NCI-H2107 treated with DMSO at 0.1 percent for 48 hours (cell line): Measurements from ENCODE around the gene ATP8B2.
"Not testable (repeated sequence)": the region's sequence is repeated elsewhere in the genome, so short reads cannot be mapped to it uniquely, and the experiment has no call there.

Experiments
- DNase-seq: peaks from one replicate; lab custom pipeline; 2025; ENCODE audit not compliant: unreplicated experiment; lab: John Stamatoyannopoulos, UW

ATP8B2 gene

DNA sequence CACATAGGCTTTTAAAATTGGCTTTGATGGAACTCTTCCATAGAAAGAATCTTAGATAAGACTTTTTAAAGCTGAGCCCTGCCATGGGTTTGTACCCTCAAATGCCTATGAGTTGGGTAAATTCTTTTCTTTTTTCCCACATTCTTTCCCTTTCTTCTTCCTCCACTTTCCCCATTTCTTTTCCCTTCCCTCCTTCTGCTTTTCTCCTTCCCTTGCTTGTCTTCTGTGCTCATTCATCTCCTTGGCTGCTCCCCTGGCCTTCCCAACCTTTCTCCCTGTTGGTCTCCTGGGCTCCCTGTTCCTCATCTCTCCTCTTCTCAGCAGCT, 3.8 kb upstream of the ATP8B2 start:
- DNase-seq = not testable (repeated sequence)

DNA sequence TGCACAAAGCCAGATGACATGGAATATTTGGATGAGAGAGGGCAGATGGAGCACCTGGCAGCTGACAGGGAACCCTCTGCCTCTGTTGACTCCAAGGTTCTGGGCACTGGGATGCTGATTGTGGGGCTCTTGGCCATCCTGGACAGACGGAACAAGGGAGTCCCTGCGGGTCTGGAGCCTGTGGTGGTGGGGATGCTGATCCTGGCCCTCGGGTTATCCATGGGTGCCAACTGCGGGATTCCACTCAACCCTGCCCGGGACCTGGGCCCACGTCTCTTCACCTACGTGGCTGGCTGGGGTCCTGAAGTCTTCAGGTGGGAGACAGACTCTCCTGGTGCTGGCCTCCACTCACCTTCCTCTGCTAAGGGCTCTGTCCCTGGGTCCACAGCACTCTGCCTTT, 1.8 kb upstream of the ATP8B2 start:
- DNase-seq = no peak

- DNase-seq = no peak
These were observed 1.1 kb upstream of the ATP8B2 start for GRCh38 chr1:154324241-154324640.

- DNase-seq = no peak
These were observed 539 bp downstream of the ATP8B2 start for GRCh38 chr1:154325583-154326545.

DNA sequence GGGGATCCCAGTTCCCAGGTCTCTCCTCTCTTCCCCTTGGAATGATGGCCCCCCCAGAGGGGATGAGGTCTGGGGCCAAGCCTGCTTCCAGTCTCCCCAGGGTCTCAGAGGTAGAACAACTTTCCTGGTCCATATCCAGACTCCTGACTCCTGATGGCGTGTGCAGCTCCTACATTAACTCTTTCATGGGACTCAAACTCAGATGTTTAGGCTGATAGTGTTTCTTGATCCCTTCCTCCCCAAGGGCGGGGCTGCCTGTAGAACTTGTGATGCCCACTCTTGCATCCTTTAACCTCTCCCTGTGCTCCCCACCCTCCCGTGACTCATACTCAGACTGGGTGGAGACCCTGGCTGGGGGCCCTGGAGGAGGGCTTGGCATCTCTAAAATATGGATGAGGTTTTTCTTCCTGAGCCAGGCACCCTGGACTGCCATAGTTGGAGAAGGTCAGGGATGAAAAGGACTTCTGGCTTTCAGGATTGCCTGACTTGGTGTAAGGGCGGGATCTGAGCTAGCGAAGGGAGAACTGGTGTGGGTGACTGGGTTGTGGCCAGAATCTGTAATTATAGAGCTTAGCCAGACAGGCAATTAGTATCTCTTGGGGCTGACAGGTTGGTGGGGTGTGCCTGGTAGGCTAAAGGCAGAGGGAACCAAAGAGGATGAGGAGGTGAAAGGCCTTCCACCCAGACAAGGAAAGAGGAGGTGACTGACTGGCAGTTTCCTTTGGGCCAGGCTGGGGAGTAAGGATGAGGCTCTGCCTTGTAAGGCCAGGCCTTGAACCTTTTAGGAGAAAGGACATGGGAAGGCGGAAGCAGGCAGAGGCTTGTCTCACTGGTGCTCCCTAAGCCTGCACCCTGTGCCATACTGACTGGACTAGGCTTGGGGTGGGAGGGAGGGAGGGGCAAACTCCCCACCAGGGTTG, 1.5 kb downstream of the ATP8B2 start:
- DNase-seq = no peak

DNA sequence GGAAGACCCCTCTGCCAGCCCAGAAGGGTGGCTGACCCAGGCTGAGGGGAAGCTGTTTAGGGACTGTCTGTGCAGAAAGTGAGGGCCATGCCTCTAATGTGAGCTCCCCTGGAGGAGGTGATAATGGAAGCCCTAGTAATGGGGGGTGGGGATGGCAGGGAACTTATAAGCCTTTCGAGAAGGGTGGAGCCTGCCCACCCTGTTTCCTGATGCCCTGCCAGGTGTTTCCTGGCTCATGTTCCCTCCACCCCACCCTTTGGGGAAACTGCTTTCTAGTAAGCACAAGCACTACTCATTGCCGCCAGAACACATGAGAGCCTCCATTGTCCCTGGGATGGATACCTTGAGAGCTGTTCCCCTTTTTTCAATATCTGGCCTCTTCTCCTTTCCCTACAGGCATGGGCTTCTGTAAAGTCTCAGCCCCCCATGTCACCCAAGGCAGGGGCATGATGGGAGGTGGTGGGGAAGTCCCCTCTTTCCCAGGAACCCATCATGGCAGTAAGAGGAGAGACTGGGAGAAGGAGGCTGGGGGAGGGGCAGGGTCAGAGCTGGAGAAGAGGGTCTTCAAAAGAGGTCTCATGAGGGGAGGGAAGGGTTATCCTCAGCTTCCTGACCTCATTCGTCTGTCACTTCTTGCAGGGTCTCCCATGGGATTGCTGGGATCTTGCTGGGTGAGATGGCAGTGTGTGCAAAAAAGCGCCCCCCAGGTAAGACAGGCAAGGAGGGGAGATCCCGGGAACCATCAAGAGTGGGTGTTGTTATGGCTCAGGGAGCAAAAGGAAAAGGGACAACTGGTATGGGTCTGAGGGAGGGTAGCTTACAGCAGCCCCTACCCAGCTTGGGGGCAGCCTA, 2.4 kb downstream of the ATP8B2 start:
- DNase-seq = peak; percentile 56

DNA sequence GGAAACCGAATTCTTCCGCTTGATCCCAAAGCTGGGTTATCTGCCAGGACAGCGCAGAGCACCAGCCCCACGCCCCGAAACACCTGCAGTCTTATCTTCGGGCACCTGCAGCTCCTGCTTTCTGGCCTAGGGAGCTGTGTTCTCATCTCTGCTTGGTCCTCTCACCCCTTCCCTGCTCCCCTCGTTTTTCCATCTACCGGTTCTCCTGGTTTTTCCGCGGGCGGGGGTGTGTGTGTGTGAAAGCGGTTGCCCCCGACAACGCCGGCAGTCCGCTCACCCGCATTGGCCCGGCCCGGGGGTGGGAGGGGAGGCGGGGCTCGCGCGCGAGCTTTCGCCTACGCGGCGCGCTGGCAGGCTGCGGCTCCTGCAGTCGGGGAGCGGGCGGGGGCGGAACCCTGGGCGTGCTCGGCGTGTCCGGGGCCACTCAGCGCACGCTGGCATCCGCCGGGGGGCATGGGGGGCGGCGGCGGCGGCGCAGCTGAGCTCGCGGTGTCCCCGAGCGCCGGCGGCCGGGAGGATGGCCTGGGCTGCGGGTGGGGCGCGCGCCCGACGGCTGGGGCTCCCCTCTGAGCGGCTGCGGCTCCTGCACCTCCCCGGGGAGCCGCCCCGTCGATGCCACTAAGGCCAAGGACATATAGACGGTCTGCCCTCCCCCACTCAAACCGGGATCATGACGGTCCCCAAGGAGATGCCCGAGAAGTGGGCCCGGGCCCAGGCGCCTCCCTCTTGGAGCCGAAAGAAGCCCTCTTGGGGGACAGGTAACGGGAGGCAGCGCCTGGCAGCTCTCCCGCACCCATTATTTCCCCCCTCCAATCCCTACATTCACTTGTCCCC, 3.2 kb downstream of the ATP8B2 start:
- peak; percentile 27 for DNase-seq

GRCh38 chr1:154329152-154329521, 3.8 kb downstream of the ATP8B2 start:
- no peak for DNase-seq

- no peak for DNase-seq
These were observed 4.3 kb downstream of the ATP8B2 start for GRCh38 chr1:154329551-154330131.

DNA sequence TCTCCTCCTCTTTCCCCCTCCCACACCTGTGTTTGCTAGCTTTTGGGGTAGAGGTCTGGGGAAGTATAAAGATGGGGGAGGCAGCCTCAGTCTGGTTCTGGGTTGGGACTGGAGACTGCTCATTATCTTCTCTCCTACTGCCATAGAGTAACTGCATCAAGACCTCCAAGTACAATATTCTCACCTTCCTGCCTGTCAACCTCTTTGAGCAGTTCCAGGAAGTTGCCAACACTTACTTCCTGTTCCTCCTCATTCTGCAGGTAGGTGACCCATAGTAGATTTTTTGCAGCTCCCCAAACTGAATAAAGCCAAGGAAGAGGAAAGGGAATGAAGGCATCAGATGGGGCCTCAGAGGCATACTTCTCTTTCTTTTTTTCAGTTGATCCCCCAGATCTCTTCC, 5.3 kb downstream of the ATP8B2 start:
- DNase-seq = no peak

DNA sequence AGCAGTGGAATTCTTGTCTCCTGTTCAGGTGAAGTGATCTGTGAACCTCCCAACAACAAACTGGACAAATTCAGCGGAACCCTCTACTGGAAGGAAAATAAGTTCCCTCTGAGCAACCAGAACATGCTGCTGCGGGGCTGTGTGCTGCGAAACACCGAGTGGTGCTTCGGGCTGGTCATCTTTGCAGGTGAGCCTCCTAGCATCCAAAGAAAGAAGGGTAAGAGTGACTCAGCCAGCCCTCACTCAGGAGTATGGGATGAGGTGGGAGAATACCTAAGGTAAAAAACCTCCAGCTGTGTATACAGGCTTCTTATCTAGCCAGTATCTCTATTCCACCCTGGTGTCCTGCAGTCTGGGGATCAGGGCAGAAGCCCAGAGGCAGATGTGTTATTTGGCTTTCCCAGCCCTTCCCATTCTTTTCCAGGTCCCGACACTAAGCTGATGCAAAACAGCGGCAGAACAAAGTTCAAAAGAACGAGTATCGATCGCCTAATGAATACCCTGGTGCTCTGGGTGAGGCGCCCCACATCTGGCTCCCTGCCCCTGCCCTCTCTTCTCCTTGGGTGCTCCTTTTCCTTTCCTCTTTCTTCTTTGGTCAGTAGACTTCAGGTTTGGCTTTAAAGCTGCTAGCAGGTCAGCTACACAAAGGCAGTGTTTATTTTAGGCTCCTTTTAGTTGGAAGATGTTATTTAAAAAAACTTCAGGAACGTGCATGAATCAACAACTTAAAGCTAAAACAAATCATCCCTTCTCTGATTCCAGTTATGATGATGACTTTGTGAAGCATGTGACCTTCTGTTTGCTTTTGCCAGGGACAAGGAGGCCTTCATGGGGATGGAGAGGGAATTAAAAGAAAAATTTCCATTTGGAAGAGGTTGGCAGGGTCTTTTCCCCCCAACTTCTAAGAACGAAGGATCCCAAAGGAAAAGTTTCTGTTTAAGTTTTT, 9.0 kb downstream of the ATP8B2 start:
- DNase-seq = no peak

DNA sequence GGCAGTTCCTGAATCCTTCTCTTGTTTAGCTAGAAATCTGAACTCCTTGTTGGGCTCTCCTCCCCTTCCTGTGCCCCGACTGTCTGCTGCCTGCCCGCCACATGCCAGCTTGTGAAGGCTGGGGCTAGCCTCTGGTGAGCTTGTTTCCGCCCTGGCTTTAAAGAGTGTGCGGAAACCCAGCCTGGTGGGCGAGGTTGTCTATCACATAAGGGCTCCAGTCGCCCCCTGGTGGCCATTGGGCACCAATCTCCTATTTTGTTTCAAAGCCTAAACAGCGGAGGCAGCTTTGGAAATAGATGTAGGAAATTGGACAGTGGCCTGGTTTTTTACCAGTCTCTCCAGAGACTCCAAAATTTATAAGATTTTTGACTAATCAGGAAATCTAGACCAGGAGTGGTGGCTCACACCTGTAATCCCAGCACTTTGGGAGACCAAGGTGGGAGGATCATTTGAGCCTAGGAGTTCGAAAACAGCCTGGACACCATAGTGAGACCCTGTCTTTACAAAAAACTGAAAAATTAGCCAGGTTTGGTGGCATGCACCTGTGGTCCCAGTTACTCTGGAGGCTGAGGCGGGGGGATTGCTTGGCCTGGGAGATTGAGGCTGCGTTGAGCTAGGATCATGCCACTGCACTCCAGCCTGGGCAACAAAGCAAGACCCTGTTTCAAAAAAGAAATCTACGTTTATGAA, 9.8 kb downstream of the ATP8B2 start:
- peak; percentile 25 for DNase-seq

DNA sequence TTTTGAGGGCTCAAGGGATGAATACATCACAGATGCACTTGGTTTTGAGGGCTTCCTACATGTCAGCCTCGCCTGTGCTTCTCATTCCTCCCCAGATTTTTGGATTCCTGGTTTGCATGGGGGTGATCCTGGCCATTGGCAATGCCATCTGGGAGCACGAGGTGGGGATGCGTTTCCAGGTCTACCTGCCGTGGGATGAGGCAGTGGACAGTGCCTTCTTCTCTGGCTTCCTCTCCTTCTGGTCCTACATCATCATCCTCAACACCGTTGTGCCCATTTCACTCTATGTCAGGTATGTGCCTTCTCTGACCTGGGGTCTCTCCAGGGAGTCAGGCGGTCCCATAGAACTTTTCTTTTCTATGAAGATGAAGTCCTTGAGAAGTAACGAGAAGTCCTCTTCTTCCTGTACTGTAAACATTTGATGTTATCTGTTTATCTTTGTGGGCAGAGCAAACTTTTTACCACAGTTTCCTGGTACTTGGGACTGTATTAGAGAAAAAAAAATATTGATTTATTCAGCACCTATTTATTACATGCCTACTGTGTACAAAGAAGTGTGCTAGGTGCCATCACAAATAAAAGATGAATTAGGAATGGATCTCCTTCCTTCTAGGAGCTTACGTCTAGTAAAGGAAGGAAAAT, 12.0 kb downstream of the ATP8B2 start:
- DNase-seq = no peak

DNA sequence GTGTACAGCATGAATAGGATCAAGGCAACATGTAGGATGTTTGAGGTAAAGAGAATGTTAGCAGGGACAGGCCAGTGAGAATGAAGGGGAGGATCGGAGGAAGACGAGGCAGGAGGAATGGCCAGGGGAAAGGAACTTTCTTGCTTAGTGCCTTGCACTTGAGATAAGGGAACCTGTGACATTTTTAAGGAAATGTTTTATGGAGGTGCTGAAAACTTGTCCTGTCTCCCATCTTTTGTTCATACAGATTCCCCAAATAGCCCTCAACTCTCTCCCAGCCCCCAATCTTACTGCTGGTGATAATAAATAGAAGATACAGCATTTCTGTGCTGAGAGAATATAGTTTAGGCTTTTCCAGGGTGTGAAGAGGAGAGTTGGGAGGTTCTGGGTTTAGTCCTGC, 13.6 kb downstream of the ATP8B2 start:
- DNase-seq = no peak

DNA sequence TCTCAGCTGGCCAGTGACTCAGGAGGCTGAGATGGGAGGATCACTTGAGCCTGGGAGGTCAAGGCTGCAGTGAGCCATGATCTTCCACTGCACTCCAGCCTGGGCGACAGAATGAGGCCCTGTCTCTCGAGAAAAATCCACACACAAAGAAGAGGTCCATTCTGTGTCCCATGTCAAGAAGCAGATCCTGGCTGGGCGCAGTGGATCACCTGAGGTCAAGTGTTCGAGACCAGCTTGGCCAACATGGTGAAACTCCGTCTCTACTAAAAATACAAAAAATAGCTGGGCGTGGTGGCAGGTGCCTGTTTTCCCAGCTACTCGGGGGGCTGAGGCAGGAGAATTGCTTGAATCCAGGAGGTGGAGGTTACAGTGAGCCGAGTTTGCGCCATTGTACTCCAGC, 16.0 kb downstream of the ATP8B2 start:
- not testable (repeated sequence) for DNase-seq

DNA sequence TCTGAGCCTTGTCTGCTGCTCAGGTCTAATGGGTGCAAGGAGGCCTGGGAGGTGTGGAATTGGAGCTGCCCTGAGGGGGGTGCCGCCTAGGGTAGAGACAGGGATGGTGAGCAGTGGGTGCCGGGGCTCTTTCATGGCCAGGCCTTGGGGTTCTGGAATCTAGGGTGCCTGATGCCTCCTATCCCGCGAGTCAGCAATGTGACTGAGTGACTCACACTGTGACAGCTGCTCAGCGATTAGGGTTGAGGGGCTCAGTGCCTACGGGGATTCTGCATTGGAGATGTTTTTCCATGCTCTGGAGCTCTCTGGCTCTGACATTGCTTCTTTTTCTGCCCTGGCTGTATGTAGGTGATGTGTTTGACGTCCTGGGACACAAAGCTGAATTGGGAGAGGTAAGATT, 16.8 kb downstream of the ATP8B2 start:
- DNase-seq = no peak

- DNase-seq = no peak
These were observed 17.6 kb downstream of the ATP8B2 start for GRCh38 chr1:154342836-154343472.
